Fibroblast of skin of back (primary cell): ENCODE results near the gene AJUBA.
"Not testable (repeated sequence)": the region's sequence is repeated elsewhere in the genome, so short reads cannot be mapped to it uniquely, and the experiment has no call there.

ENCODE experiments used
- DNase-seq: peaks from one replicate; pipeline ENCODE4 v3.0.0-alpha.2; 2013

AJUBA gene

GRCh38 chr14:22979748-22980392 is 2.5 kb downstream of the AJUBA start:
- DNase-seq, result no peak

GRCh38 chr14:22978981-22979671 is 3.2 kb downstream of the AJUBA start:
- no peak for DNase-seq

GRCh38 chr14:22978487-22978837 is 3.9 kb downstream of the AJUBA start:
- DNase-seq, result no peak

DNA sequence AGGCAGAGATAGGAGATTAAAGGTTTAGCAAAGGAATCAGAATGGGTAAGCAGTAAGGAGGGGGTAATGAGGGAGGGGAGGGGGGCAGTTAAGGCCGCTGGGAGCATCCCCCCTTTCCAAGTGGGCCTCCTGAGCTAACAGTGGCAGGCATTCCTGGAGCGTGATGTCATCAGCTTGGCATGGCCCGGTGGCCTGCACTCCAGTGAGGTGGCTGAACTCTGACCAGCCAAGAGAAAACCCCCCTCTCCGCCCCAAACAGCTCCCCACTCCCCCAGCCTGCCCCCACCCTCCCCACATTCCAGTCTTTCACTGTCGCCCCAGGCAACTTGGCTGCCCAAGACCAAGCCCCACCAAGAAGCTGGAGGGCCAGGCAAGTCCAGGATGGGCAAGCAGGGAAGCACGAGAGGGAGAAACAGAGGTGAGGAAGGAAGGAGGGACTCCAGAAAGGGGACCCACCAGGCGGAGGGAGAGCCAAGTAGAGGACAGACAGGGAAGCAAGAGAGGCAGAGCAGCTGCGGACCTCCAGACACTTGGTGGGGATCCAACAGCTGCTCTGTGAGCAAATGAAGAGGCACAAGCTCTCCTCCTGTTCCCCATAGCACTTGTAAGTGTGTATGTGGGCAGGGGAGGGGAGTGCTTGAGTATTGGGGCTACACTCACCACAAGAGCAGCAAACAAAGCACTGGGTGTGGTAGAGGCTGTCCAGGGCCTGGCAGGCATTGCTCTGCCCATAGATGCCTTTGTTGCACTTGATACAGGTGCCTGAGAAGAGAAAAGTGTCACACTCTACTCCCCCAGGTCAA is 4.5 kb downstream of the AJUBA start:
- peak; percentile 92 for DNase-seq

DNA sequence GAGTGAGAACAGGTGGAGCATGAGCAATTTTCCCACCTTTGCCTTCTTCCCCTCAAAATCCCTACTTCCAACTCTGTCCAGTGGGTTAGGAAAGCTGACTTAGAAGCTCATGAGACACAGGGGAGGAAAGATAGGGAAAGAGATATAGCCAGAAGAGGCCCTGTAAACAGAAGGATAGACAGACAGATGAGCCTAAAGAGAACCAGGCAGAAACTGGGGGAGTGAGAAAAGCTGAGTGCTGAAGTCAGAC is 5.0 kb downstream of the AJUBA start:
- DNase-seq, result no peak

GRCh38 chr14:22976620-22977433 is 5.5 kb downstream of the AJUBA start:
- DNase-seq, result peak; percentile 79

- no peak for DNase-seq
These were observed 7.6 kb downstream of the AJUBA start for GRCh38 chr14:22974530-22975313.

DNA sequence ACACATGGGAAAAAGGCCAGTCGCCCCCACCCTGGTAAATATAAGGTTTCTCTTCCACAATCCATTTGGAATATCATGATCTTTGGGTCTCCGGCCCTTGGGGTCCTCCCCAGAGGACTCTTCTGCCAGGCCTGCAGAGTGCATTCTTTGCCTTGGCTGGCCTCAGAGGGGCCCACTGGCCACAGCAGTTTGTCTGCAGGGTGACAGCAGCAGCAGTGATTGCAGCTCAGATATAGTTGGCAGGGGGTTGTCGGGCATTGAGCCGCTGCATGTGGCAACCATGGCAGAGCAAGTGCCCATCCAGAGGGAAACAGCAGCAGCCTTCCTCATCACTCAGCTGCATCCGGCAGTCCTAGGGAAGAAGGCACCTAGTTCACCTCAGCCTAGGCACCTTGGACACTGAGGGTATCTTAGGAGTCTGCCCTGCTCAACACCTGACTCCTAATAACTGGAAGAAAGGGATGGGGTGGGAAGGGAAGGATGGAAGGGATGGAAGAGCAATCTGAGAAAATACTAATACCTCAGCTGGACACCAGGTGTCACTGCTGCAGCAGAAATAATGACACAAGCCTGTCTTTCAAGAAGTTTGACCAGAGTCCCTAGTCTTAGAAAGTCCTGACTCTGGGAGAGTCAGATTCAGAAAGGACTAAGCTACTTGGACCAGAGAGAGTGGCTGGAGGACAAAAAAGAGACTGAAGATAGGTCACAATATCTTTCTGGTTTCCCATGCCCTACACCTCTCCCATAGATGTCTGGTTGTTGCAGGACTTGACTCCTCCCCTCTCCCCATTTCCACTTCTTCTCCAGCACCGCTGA is 8.9 kb downstream of the AJUBA start:
- peak; percentile 71 for DNase-seq

- DNase-seq, result no peak
These were observed 9.9 kb downstream of the AJUBA start for GRCh38 chr14:22972313-22972930.

DNA sequence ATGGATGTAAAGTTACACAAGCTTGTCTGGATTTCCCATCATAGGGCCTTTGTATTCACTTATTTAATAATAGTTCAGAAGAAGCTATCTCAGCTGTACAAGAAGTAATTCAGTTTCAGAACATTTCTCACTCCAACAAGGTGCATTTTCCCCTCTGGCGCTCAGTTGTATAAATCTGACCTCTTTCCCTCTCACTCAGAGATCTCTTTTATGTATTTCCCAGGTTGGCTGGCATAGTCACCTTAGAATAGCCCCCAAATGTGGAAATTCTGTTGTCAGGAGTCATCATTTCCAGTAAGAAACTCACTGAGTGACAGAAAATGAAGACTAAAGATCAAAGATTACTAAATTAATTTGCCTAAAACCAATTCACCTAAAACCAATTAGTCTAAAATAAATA is 11.2 kb downstream of the AJUBA start:
- no peak for DNase-seq

GRCh38 chr14:22966783-22967269 is 15.5 kb downstream of the AJUBA start:
- DNase-seq, result no peak

- not testable (repeated sequence) for DNase-seq
These were observed 16.2 kb downstream of the AJUBA start for GRCh38 chr14:22965916-22966782.

DNA sequence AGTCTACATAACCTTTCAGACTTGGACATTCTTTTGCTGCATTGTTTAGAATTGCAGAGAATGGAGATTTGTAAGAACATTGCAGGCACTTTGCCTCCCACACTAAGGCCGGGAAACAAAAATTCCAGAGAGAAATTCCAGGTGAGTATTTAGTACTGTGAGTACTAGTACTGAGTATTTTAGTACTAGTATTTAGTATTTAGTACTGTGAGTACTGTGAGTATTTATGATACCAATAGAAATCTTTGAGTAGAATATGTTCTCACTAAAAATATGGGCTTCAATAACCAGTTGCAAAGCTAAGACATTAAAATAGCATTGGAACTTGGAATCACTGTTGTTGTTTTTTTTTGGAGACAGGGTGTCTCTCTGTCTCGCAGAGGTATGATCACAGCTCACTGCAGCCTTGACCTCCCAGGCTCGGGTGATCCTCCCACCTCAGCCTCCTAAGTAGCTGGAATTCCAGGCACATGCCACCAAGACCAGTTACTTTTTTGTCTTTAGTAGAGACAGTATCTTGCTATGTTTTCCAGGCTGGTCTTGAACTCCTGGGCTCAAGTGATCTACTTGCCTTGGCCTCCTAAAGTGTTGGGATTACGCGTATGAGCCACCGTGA is 20.2 kb downstream of the AJUBA start:
- no peak for DNase-seq

DNA sequence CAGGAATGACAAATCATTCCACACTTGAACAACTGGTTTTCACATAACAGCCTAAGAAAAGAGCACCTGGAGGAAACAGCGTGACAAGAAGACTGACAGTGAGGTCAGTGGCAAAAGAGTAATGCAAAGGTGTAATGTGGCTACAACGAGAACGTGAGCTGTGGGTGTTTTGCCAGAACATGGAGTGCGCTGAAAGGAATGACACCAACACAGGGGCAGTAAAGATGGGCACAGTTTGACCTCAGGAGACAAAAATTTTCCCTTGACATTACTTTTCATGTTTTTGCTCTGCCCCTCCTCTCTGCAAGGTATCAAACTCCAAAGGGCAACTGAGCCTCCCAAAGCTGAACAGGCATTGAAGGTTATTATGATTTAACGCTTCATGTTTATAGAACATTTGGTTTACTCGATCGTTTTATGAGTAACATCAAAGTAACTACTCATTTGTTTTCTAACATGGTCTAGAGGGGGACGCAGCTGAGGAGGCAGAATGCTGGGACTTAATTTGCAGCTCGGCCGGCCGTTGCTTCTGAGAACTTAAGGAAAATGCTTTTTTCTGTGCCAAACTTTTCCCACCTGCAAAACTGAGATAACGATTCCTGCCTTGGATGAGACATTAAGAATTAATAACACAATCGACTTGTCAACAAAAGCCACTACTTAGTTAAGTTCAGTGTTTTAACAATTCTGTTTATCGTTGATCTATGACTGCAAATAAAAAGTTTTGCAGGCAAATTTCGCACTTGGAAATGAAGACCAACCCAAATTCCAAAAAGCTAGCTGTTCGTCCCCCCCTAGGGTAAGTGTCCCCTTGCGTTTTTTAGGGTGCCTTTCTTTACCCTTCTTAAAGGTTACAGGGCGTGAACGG is 26.4 kb downstream of the AJUBA start:
- no peak for DNase-seq

DNA sequence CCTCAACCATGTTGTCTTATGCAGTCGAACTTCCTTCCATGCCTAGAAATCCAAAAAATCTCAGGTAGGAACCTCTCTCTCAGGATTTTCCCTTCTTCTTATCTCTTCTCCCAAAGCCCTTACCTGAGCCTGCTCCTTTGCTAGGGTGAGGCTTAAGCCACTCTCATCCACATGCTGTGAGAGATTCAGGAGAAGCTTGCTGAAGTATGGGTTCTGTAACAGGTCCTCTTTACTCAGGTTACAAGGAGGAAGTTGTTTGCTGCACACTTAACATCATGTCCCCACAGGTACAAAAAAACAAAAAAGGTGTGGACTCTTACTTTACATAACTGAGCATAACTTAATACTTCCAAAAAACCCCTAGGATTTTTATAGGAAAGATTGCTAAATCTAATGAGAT is 29.9 kb downstream of the AJUBA start:
- DNase-seq, result no peak

- DNase-seq, result not testable (repeated sequence)
These were observed 30.6 kb downstream of the AJUBA start for GRCh38 chr14:22951795-22952194.

DNA sequence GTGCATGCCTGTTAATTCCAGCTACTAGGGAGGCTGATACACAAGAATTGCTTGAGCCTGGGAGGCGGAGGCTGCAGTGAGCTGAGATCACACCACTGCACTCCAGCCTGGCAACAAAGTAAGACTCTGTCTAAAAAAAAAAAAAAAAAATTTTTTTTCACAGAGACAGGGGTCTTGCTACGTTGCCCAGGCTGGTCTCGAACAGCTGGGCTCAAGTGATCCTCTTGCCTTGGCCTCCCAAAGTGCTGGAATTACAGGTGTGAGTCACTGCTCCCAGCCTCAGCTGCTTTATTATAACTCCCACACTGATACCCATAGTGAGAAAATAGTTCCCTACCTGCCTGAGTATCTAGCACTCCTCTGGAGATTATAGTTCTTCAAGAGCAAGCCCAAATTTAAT is 36.7 kb downstream of the AJUBA start:
- DNase-seq, result no peak

- DNase-seq, result peak; percentile 64
These were observed 42.7 kb downstream of the AJUBA start for GRCh38 chr14:22939684-22940083.
